Transverse colon (tissue), 4 donors: ENCODE measurements around the gene HOXA10. TPM values are rescaled to one million over a fixed set of nuclear protein-coding genes. Genes with fewer than 3 reads are reported as not detected.

Experiments
- DNase-seq: peaks from one replicate; pipeline ENCODE4 v3.0.0-alpha.2; 2019
- H3K27ac ChIP-seq, 4 donors: fragments of 200-600 bp; sonication (generic); 2 replicates each; pipeline ENCODE4 v1.5.1; 2016 to 2018; ENCODE audit warnings: inconsistent platforms in 4 of 4
- H3K27me3 ChIP-seq: fragments of 200-600 bp; sonication (generic); 2 replicates; pipeline ENCODE4 v1.5.1; 2017; ENCODE audit warnings: inconsistent platforms
- H3K36me3 ChIP-seq, 4 donors: fragments of 200-600 bp; sonication (generic); 2 replicates each; pipeline ENCODE4 v1.5.1; 2017 to 2019; ENCODE audit warnings: inconsistent platforms in 4 of 4
- H3K4me1 ChIP-seq, 4 donors: fragments of 200-600 bp; sonication (generic); 2 replicates each; pipeline ENCODE4 v1.5.1; 2017 to 2020; ENCODE audit warnings: inconsistent platforms in 4 of 4
- H3K4me3 ChIP-seq, 4 donors: fragments of 200-600 bp; sonication (generic); 1 replicate in 1 of 4; 2 replicates in 3 of 4; pipeline versions ENCODE4 v1.5.1 to v1.6.1; 2017 to 2019; ENCODE audit warnings: inconsistent platforms in 4 of 4
- H3K9me3 ChIP-seq, 2 donors: fragments of 200-600 bp; sonication (generic); 2 replicates each; pipeline ENCODE4 v1.5.1; 2017 to 2019; ENCODE audit warnings: inconsistent platforms in 2 of 2
- CTCF ChIP-seq, 5 experiments: fragments of 200-600 bp in 3 of 5; fragments of 450-650 bp in 2 of 5; sonication (generic) in 3 of 5; IDR thresholded peaks; 1 replicate in 2 of 5; 2 replicates in 3 of 5; pipeline ENCODE4 v1.5.1; 2016 to 2017; ENCODE audit warnings: antibody characterized with exemption in 5 of 5, inconsistent platforms in 3 of 5, mild to moderate bottlenecking in 2 of 5, moderate library complexity in 1 of 5
- EP300 ChIP-seq: sonication (generic); formaldehyde crosslinking; IDR thresholded peaks from one replicate; pipeline ENCODE4 v1.6.1; 2017; ENCODE audit warnings: antibody characterized with exemption, low read depth
- POLR2A ChIP-seq: fragments of 450-650 bp; IDR thresholded peaks from one replicate; pipeline ENCODE4 v1.6.1; 2016; ENCODE audit warnings: antibody characterized with exemption, mild to moderate bottlenecking, moderate library complexity
- POLR2AphosphoS5 ChIP-seq, 3 donors: sonication (generic); formaldehyde crosslinking; IDR thresholded peaks; one replicate each; pipeline ENCODE4 v1.6.1; 2016; ENCODE audit warnings: antibody characterized with exemption in 3 of 3
- WGBS, 2 donors: methylation state at CpG; one replicate each; pipeline ENCODE4 v1.1.5; 2018; ENCODE audit warnings: low coverage in 1 of 2; 5-methylcytosine and 5-hydroxymethylcytosine counted together
- in situ Hi-C, 4 donors: fragments of 200-750 bp; cut with MboI; loops; one replicate each; pipeline versions ENCODE4 v1.15.0 to v1.15.1; 2017; ENCODE audit warnings: low sequenced_read_pairs in 3 of 4, low pct_ligation_motif_present in 1 of 4, low pct_unique_long_range_greater_than_20kb in 1 of 4
- intact Hi-C: fragments of 100-400 bp; cut with DNase I; formaldehyde crosslinking; loops from one replicate; pipeline ENCODE4 v1.15.1; 2023; ENCODE audit warnings: low total_unique reads
- total RNA-seq, 4 donors: library from RNA; depleted of rRNA; stranded (reverse); fragments of >200 nt; gene quantifications; one replicate each; pipeline ENCODE4 v1.1.0, GENCODE V29; 2016

Gene HOXA10
- total RNA-seq, 4 donors from 2014 or later: 19.8 to 68.9 (median 36.4) TPM

DNA sequence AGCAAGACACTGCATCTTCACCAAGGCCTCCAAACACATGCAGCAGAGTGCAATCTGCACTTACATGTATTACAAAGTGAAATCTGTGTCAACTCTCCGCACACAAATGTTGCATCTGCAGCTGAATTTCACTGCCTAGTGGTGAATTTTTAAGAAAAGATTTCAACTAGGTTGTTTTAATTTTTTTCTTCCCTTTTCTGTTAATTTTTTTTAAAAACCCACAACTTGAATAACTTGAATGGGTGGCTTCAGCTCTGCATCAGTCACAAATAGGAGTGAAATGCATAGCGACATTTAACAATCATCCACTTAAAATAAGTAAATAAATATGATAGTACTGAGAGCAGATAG, 19.9 kb upstream of the HOXA10 start:
- TF ChIP-seq EP300 (no peak), POLR2AphosphoS5 (IDR thresholded peaks at IDR 0.05) (no peak), POLR2A (no peak), CTCF (IDR thresholded peaks at IDR 0.05) (no peak)
- peaks cover 16 to 48% (median 34%) of the 10 kb centered on the region in 4 donors for H3K4me1 ChIP-seq
- H3K4me3 ChIP-seq: peak overlapping the region in 3 of 4 donors; percentile 57 to 73 (median 59)
- peaks cover 72% of the 10 kb centered on the region for H3K27me3 ChIP-seq
- 18 to 43% methylated on average over 2 of the region's 2 CpGs for WGBS, 2 donors
- H3K36me3 ChIP-seq: no peaks in the 10 kb centered on the region
- intact Hi-C loops (loop anchor here (5.0 to 10.0 kb wide), 3 partner anchors 723 to 981 kb away; no protein-coding TSS in a partner anchor), in situ Hi-C loops (loop anchor here in 2 of 4 donors (25.0 kb wide), 1 partner anchor 1332 kb away; no protein-coding TSS in a partner anchor)
- H3K27ac ChIP-seq: peak overlapping the region; percentile 95 to 99 (median 98)
- DNase-seq: no peak
- no peaks in the 10 kb centered on the region for H3K9me3 ChIP-seq

GRCh38 chr7:27193335-27194001, 19.3 kb upstream of the HOXA10 start:
- intact Hi-C loops: loop anchor here (5.0 to 10.0 kb wide), 3 partner anchors 724 to 981 kb away; no protein-coding TSS in a partner anchor
- Histone ChIP-seq H3K4me3 (peak overlapping the region; percentile 27 to 73 (median 58)), H3K36me3 (no peaks in the 10 kb centered on the region), H3K27me3 (peaks cover 72% of the 10 kb centered on the region), H3K9me3 (no peaks in the 10 kb centered on the region), H3K4me1 (peaks cover 16 to 48% (median 37%) of the 10 kb centered on the region in 4 donors), H3K27ac (peak overlapping the region; percentile 95 to 99 (median 98))
- in situ Hi-C loops: loop anchor here in 2 of 4 donors (25.0 kb wide), 1 partner anchor 1331 kb away; no protein-coding TSS in a partner anchor
- TF ChIP-seq CTCF (IDR thresholded peaks at IDR 0.05) (peak in 1 of 5 experiments; percentile 9), POLR2A (no peak), EP300 (no peak), POLR2AphosphoS5 (IDR thresholded peaks at IDR 0.05) (no peak)
- no peak for DNase-seq
- WGBS, 2 donors: 14 to 30% methylated on average over 4 to 29 of the region's 29 CpGs

- peak in 2 of 3 donors; percentile 41 to 54 for TF ChIP-seq POLR2AphosphoS5 (IDR thresholded peaks at IDR 0.05)
- TF ChIP-seq CTCF (IDR thresholded peaks at IDR 0.05): no peak
- peak; percentile 7 for TF ChIP-seq POLR2A
- peak; percentile 63 for DNase-seq
- H3K4me1 ChIP-seq: peaks cover 16 to 51% (median 43%) of the 10 kb centered on the region in 4 donors
- no peaks in the 10 kb centered on the region for H3K36me3 ChIP-seq
- H3K9me3 ChIP-seq: no peaks in the 10 kb centered on the region
- WGBS, 2 donors: 4% methylated on average over 76 of the region's 78 CpGs; no CpG with 5 or more reads in 1 of the 2 donors
- H3K27ac ChIP-seq: peak overlapping the region; percentile 95 to 99 (median 98)
- peaks cover 72% of the 10 kb centered on the region for H3K27me3 ChIP-seq
- H3K4me3 ChIP-seq: peak overlapping the region; percentile 27 to 73 (median 58)
- in situ Hi-C loops: loop anchor here in 2 of 4 donors (25.0 kb wide), 1 partner anchor 1330 kb away; no protein-coding TSS in a partner anchor
- intact Hi-C loops: loop anchor here (5.0 to 10.0 kb wide), 3 partner anchors 725 to 982 kb away; no protein-coding TSS in a partner anchor
Observed at GRCh38 chr7:27192546-27193334, 18.6 kb upstream of the HOXA10 start.
